ENCODE data around the gene E2F3. TPM values are rescaled to one million over a fixed set of nuclear protein-coding genes. Genes with fewer than 3 reads are reported as not detected.

Gene E2F3
- total RNA-seq, 1 donor from 2014 or later = 27.4 TPM

GRCh38 chr6:20439558-20439957, 37.9 kb downstream of the E2F3 start:
- TF ChIP-seq, protein P1, sequence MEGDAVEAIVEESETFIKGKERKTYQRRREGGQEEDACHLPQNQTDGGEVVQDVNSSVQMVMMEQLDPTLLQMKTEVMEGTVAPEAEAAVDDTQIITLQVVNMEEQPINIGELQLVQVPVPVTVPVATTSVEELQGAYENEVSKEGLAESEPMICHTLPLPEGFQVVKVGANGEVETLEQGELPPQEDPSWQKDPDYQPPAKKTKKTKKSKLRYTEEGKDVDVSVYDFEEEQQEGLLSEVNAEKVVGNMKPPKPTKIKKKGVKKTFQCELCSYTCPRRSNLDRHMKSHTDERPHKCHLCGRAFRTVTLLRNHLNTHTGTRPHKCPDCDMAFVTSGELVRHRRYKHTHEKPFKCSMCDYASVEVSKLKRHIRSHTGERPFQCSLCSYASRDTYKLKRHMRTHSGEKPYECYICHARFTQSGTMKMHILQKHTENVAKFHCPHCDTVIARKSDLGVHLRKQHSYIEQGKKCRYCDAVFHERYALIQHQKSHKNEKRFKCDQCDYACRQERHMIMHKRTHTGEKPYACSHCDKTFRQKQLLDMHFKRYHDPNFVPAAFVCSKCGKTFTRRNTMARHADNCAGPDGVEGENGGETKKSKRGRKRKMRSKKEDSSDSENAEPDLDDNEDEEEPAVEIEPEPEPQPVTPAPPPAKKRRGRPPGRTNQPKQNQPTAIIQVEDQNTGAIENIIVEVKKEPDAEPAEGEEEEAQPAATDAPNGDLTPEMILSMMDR (IDR thresholded peaks at IDR 0.05; ENCODE audit: insufficient read depth, low read depth, low read length) = no peak
- TF ChIP-seq EZH2 (IDR thresholded peaks at IDR 0.05; ENCODE audit: insufficient read depth, low read length) = no peak
- Mint-ChIP-seq H3K27me3 (ENCODE audit: low read depth, unreplicated experiment) (no peaks in the 10 kb centered on the region), H3K4me3 (ENCODE audit: unreplicated experiment) (no peak overlapping the region), H3K9me3 (ENCODE audit: unreplicated experiment) (no peaks in the 10 kb centered on the region), H3K36me3 (ENCODE audit: low read depth, unreplicated experiment) (peaks cover 9% of the 10 kb centered on the region), H3K4me1 (ENCODE audit: low read depth, unreplicated experiment) (peaks cover 5% of the 10 kb centered on the region), H3K27ac (ENCODE audit: unreplicated experiment) (no peak overlapping the region)
- H4K20me1 ChIP-seq (ENCODE audit: insufficient read depth, low read length) = peaks cover 89% of the 10 kb centered on the region
- DNase-seq (ENCODE audit: low read depth) (no peak), FAIRE-seq (no peak)
- no peaks in the 10 kb centered on the region for H3K9me3 ChIP-seq (ENCODE audit: insufficient read depth, low read depth, low read length)
- no peak overlapping the region for H3K9ac ChIP-seq (ENCODE audit: low read length)
- peaks cover 90% of the 10 kb centered on the region for H3K79me2 ChIP-seq (ENCODE audit: insufficient read depth, low read length)
- no peaks in the 10 kb centered on the region for H3K4me1 ChIP-seq (ENCODE audit: insufficient read depth, low read length)
- H3K4me2 ChIP-seq (ENCODE audit: low read length) = no peak overlapping the region
- no peaks in the 10 kb centered on the region for H3K36me3 ChIP-seq (ENCODE audit: insufficient read depth, low read length)
- no peak overlapping the region for H3K27ac ChIP-seq (ENCODE audit: low read depth, low read length)
- H3K4me3 ChIP-seq (ENCODE audit: insufficient read depth, low read depth, low read length) = no peak overlapping the region
- no peak overlapping the region for H2AFZ ChIP-seq (ENCODE audit: low read depth, low read length)
- no peaks in the 10 kb centered on the region for H3K27me3 ChIP-seq (ENCODE audit: insufficient read depth, low read length)

GRCh38 chr6:20440296-20440695, 38.6 kb downstream of the E2F3 start:
- Histone ChIP-seq H3K4me3 (ENCODE audit: insufficient read depth, low read depth, low read length) (no peak overlapping the region), H3K36me3 (ENCODE audit: insufficient read depth, low read length) (no peaks in the 10 kb centered on the region), H3K79me2 (ENCODE audit: insufficient read depth, low read length) (peaks cover 90% of the 10 kb centered on the region), H3K27me3 (ENCODE audit: insufficient read depth, low read length) (no peaks in the 10 kb centered on the region), H2AFZ (ENCODE audit: low read depth, low read length) (no peak overlapping the region), H4K20me1 (ENCODE audit: insufficient read depth, low read length) (peaks cover 89% of the 10 kb centered on the region), H3K4me1 (ENCODE audit: insufficient read depth, low read length) (no peaks in the 10 kb centered on the region), H3K27ac (ENCODE audit: low read depth, low read length) (no peak overlapping the region), H3K9ac (ENCODE audit: low read length) (no peak overlapping the region), H3K4me2 (ENCODE audit: low read length) (no peak overlapping the region), H3K9me3 (ENCODE audit: insufficient read depth, low read depth, low read length) (no peaks in the 10 kb centered on the region)
- DNase-seq (ENCODE audit: low read depth) (no peak), FAIRE-seq (no peak)
- Mint-ChIP-seq H3K4me1 (ENCODE audit: low read depth, unreplicated experiment) (peaks cover 9% of the 10 kb centered on the region), H3K36me3 (ENCODE audit: low read depth, unreplicated experiment) (peaks cover 16% of the 10 kb centered on the region), H3K4me3 (ENCODE audit: unreplicated experiment) (no peak overlapping the region), H3K9me3 (ENCODE audit: unreplicated experiment) (no peaks in the 10 kb centered on the region), H3K27me3 (ENCODE audit: low read depth, unreplicated experiment) (no peaks in the 10 kb centered on the region), H3K27ac (ENCODE audit: unreplicated experiment) (no peak overlapping the region)
- TF ChIP-seq, protein P1 (IDR thresholded peaks at IDR 0.05; ENCODE audit: insufficient read depth, low read depth, low read length) = no peak
- TF ChIP-seq EZH2 (IDR thresholded peaks at IDR 0.05; ENCODE audit: insufficient read depth, low read length) = no peak

- no peaks in the 10 kb centered on the region for H3K9me3 ChIP-seq (ENCODE audit: insufficient read depth, low read depth, low read length)
- H3K4me3 ChIP-seq (ENCODE audit: insufficient read depth, low read depth, low read length) = no peak overlapping the region
- Mint-ChIP-seq H3K27ac (ENCODE audit: unreplicated experiment) (no peak overlapping the region), H3K4me3 (ENCODE audit: unreplicated experiment) (no peak overlapping the region), H3K27me3 (ENCODE audit: low read depth, unreplicated experiment) (no peaks in the 10 kb centered on the region), H3K9me3 (ENCODE audit: unreplicated experiment) (no peaks in the 10 kb centered on the region), H3K36me3 (ENCODE audit: low read depth, unreplicated experiment) (peaks cover 16% of the 10 kb centered on the region), H3K4me1 (ENCODE audit: low read depth, unreplicated experiment) (peaks cover 9% of the 10 kb centered on the region)
- H3K9ac ChIP-seq (ENCODE audit: low read length) = no peak overlapping the region
- H3K4me2 ChIP-seq (ENCODE audit: low read length) = no peak overlapping the region
- H3K79me2 ChIP-seq (ENCODE audit: insufficient read depth, low read length) = peaks cover 96% of the 10 kb centered on the region
- DNase-seq (ENCODE audit: low read depth) (no peak), FAIRE-seq (no peak)
- H3K4me1 ChIP-seq (ENCODE audit: insufficient read depth, low read length) = no peaks in the 10 kb centered on the region
- peaks cover 92% of the 10 kb centered on the region for H4K20me1 ChIP-seq (ENCODE audit: insufficient read depth, low read length)
- H3K36me3 ChIP-seq (ENCODE audit: insufficient read depth, low read length) = no peaks in the 10 kb centered on the region
- TF ChIP-seq, protein P1 (IDR thresholded peaks at IDR 0.05; ENCODE audit: insufficient read depth, low read depth, low read length) = no peak
- no peak for TF ChIP-seq EZH2 (IDR thresholded peaks at IDR 0.05; ENCODE audit: insufficient read depth, low read length)
- no peak overlapping the region for H3K27ac ChIP-seq (ENCODE audit: low read depth, low read length)
- H2AFZ ChIP-seq (ENCODE audit: low read depth, low read length) = no peak overlapping the region
- no peaks in the 10 kb centered on the region for H3K27me3 ChIP-seq (ENCODE audit: insufficient read depth, low read length)
Measured at GRCh38 chr6:20441236-20441635, 39.6 kb downstream of the E2F3 start.

All from astrocyte (in vitro differentiated cells and primary cell).